Fibroblast of skin of scalp (primary cell): Measurements from ENCODE around the gene ZNF468. TPM values are rescaled to one million over a fixed set of nuclear protein-coding genes. Genes with fewer than 3 reads are reported as not detected.
"Not testable (repeated sequence)": the region's sequence is repeated elsewhere in the genome, so short reads cannot be mapped to it uniquely, and the experiment has no call there.

Source experiments
- DNase-seq: peaks from one replicate; pipeline ENCODE4 v3.0.0-alpha.2; 2013
- polyA plus RNA-seq, 2 experiments: library from polyadenylated mRNA; unstranded; fragments of 120-200 nt; gene quantifications; one replicate each; pipeline ENCODE4 v1.2.1, GENCODE V29; 2013; ENCODE audit not compliant: insufficient read length in 2 of 2

ZNF468 gene
- 10.3 TPM for polyA plus RNA-seq (2013, experiment 1 of 2; ENCODE audit: insufficient read length)
- polyA plus RNA-seq (2013, experiment 2 of 2; ENCODE audit: insufficient read length) = 11.0 TPM

GRCh38 chr19:52857378-52858191 is at the start of gene ZNF468:
Gene ZNF468, minus strand, starts transcription at chr19:52857619. Its CDS starts 3,347 bp downstream, at chr19:52854272.
- peak; percentile 70 for DNase-seq

- DNase-seq = not testable (repeated sequence)
Observed at GRCh38 chr19:52904052-52904780, 46.8 kb upstream of the ZNF468 start.

GRCh38 chr19:52901842-52902241 is 44.4 kb upstream of the ZNF468 start:
- DNase-seq = no peak

GRCh38 chr19:52898596-52898995 is 41.2 kb upstream of the ZNF468 start:
- DNase-seq = not testable (repeated sequence)

GRCh38 chr19:52898101-52898500 is 40.7 kb upstream of the ZNF468 start:
- peak; percentile 1 for DNase-seq

- DNase-seq = peak; percentile 94
Observed at GRCh38 chr19:52897138-52897935, 39.9 kb upstream of the ZNF468 start, which contains the start of gene ZNF320. Gene ZNF320, minus strand, starts transcription at chr19:52897635. Its CDS starts 7,380 bp downstream, at chr19:52890255.

GRCh38 chr19:52896431-52897137 is 39.2 kb upstream of the ZNF468 start:
- peak; percentile 4 for DNase-seq

GRCh38 chr19:52891336-52891735 is 33.9 kb upstream of the ZNF468 start:
- no peak for DNase-seq

- DNase-seq = no peak
Observed at GRCh38 chr19:52889931-52890330, 32.5 kb upstream of the ZNF468 start.

- DNase-seq = no peak
Observed at GRCh38 chr19:52889076-52889475, 31.7 kb upstream of the ZNF468 start.

- DNase-seq = no peak
Observed at GRCh38 chr19:52880895-52881389, 23.5 kb upstream of the ZNF468 start.

GRCh38 chr19:52872996-52873395 is 15.6 kb upstream of the ZNF468 start:
- DNase-seq = not testable (repeated sequence)

GRCh38 chr19:52871466-52871865 is 14.0 kb upstream of the ZNF468 start:
- no peak for DNase-seq

GRCh38 chr19:52868031-52868430 is 10.6 kb upstream of the ZNF468 start:
- not testable (repeated sequence) for DNase-seq

- peak; percentile 10 for DNase-seq
Observed at GRCh38 chr19:52856540-52857377, 660 bp downstream of the ZNF468 start.

GRCh38 chr19:52847352-52847751 is 10.1 kb downstream of the ZNF468 start:
- not testable (repeated sequence) for DNase-seq

GRCh38 chr19:52840825-52841465 is 16.5 kb downstream of the ZNF468 start:
- DNase-seq = not testable (repeated sequence)

GRCh38 chr19:52834289-52834688 is 23.1 kb downstream of the ZNF468 start:
- not testable (repeated sequence) for DNase-seq

- not testable (repeated sequence) for DNase-seq
Observed at GRCh38 chr19:52833541-52833940, 23.9 kb downstream of the ZNF468 start.

GRCh38 chr19:52829866-52830265 is 27.6 kb downstream of the ZNF468 start:
- DNase-seq = not testable (repeated sequence)
